ENCODE measurements around the gene MBD4.

Gene MBD4

GRCh38 chr3:129435367-129435766, 4.4 kb downstream of the MBD4 start:
- POLR2A ChIA-PET = no interaction called here
- CTCF ChIA-PET = interaction anchor here (1.0 to 1.1 kb wide), 2 partner anchors 52 to 465 kb away, joined by 3 read pairs; no protein-coding TSS in a partner anchor
- H3K4me3 ChIP-seq (ENCODE audit: low read depth, low read length) = no peak overlapping the region
- no peak for DNase-seq (ENCODE audit: low read depth, low spot score)
- TF ChIP-seq CTCF (IDR thresholded peaks at IDR 0.05; ENCODE audit: insufficient read depth, low read length, missing control alignments) = no peak

- no peak overlapping the region for H3K4me3 ChIP-seq (ENCODE audit: low read depth, low read length)
- no peak for DNase-seq (ENCODE audit: low read depth, low spot score)
- ChIA-PET CTCF (interaction anchor here (1.1 to 1.2 kb wide), 2 partner anchors 34 to 56 kb away, joined by 4 read pairs; no protein-coding TSS in a partner anchor), POLR2A (no interaction called here)
- no peak for TF ChIP-seq CTCF (IDR thresholded peaks at IDR 0.05; ENCODE audit: insufficient read depth, low read length, missing control alignments)
Measured at GRCh38 chr3:129434140-129434539, 5.6 kb downstream of the MBD4 start.

GRCh38 chr3:129433565-129433964, 6.2 kb downstream of the MBD4 start:
- POLR2A ChIA-PET = no interaction called here
- TF ChIP-seq CTCF (IDR thresholded peaks at IDR 0.05; ENCODE audit: insufficient read depth, low read length, missing control alignments) = no peak
- CTCF ChIA-PET = interaction anchor here (1.1 to 1.3 kb wide), 3 partner anchors 34 to 57 kb away, joined by 4 read pairs; no protein-coding TSS in a partner anchor
- H3K4me3 ChIP-seq (ENCODE audit: low read depth, low read length) = no peak overlapping the region
- no peak for DNase-seq (ENCODE audit: low read depth, low spot score)

GRCh38 chr3:129432671-129433070, 7.1 kb downstream of the MBD4 start:
- ChIA-PET POLR2A (no interaction called here), CTCF (interaction anchor here (1.3 kb wide), 1 partner anchor 50 kb away, joined by 4 read pairs; no protein-coding TSS in a partner anchor)
- TF ChIP-seq CTCF (IDR thresholded peaks at IDR 0.05; ENCODE audit: insufficient read depth, low read length, missing control alignments) = no peak
- DNase-seq (ENCODE audit: low read depth, low spot score) = no peak
- H3K4me3 ChIP-seq (ENCODE audit: low read depth, low read length) = no peak overlapping the region

GRCh38 chr3:129432036-129432435, 7.7 kb downstream of the MBD4 start:
- POLR2A ChIA-PET = no interaction called here
- TF ChIP-seq CTCF (IDR thresholded peaks at IDR 0.05; ENCODE audit: insufficient read depth, low read length, missing control alignments) = no peak

GRCh38 chr3:129429602-129430001, 10.1 kb downstream of the MBD4 start:
- DNase-seq (ENCODE audit: low read depth, low spot score) = no peak
- CTCF ChIA-PET = interaction anchor here (0.8 kb wide), 1 partner anchor 14 kb away, joined by 3 read pairs; no protein-coding TSS in a partner anchor
- POLR2A ChIA-PET = interaction anchor here (3.1 kb wide), 1 partner anchor 10 kb away, joined by 13 read pairs; the partner anchor contains the start of genes IFT122 and MBD4

More at GRCh38 chr3:129432036-129432435, 7.7 kb downstream of the MBD4 start:
- no peak for DNase-seq (ENCODE audit: low read depth, low spot score)
- H3K4me3 ChIP-seq (ENCODE audit: low read depth, low read length) = no peak overlapping the region
- CTCF ChIA-PET = no interaction called here

More at GRCh38 chr3:129429602-129430001, 10.1 kb downstream of the MBD4 start:
- TF ChIP-seq CTCF (IDR thresholded peaks at IDR 0.05; ENCODE audit: insufficient read depth, low read length, missing control alignments) = no peak
- H3K4me3 ChIP-seq (ENCODE audit: low read depth, low read length) = no peak overlapping the region
